GM19452 (cell line): Measurements from ENCODE around the gene C1orf21.

Experiments used
- ATAC-seq: cut with Tn5 transposase; IDR thresholded peaks from one replicate; pipeline ENCODE4 v1.9.1; 2021; ENCODE audit not compliant: unreplicated experiment

Gene C1orf21

GRCh38 chr1:184385865-184386311, 941 bp upstream of the C1orf21 start:
- ATAC-seq = no peak

- ATAC-seq = peak; percentile 52
These were observed 243 bp downstream of the C1orf21 start for GRCh38 chr1:184387069-184387475.

- peak; percentile 31 for ATAC-seq
These were observed 868 bp downstream of the C1orf21 start for GRCh38 chr1:184387476-184388318.

- ATAC-seq = no peak
These were observed 1.6 kb downstream of the C1orf21 start for GRCh38 chr1:184388319-184388889.

GRCh38 chr1:184388971-184389370, 2.1 kb downstream of the C1orf21 start:
- no peak for ATAC-seq

GRCh38 chr1:184389446-184389845, 2.6 kb downstream of the C1orf21 start:
- ATAC-seq = no peak

- no peak for ATAC-seq
These were observed 4.1 kb downstream of the C1orf21 start for GRCh38 chr1:184390889-184391288.

- no peak for ATAC-seq
These were observed 5.2 kb downstream of the C1orf21 start for GRCh38 chr1:184392067-184392466.

GRCh38 chr1:184392779-184393522, 6.1 kb downstream of the C1orf21 start:
- ATAC-seq = no peak

GRCh38 chr1:184393962-184394361, 7.1 kb downstream of the C1orf21 start:
- ATAC-seq = no peak

- ATAC-seq = no peak
These were observed 8.5 kb downstream of the C1orf21 start for GRCh38 chr1:184395370-184395769.

- no peak for ATAC-seq
These were observed 9.2 kb downstream of the C1orf21 start for GRCh38 chr1:184395937-184396480.

GRCh38 chr1:184399192-184399847, 12.5 kb downstream of the C1orf21 start:
- no peak for ATAC-seq

- no peak for ATAC-seq
These were observed 17.3 kb downstream of the C1orf21 start for GRCh38 chr1:184403961-184404726.

GRCh38 chr1:184404727-184405027, 17.8 kb downstream of the C1orf21 start:
- no peak for ATAC-seq

- ATAC-seq = no peak
These were observed 18.4 kb downstream of the C1orf21 start for GRCh38 chr1:184405094-184405800.

- ATAC-seq = no peak
These were observed 18.9 kb downstream of the C1orf21 start for GRCh38 chr1:184405801-184406142.

- no peak for ATAC-seq
These were observed 19.6 kb downstream of the C1orf21 start for GRCh38 chr1:184406479-184406878.

- ATAC-seq = no peak
These were observed 21.1 kb downstream of the C1orf21 start for GRCh38 chr1:184407816-184408510.
